Stimulated activated CD4-positive, alpha-beta T cell treated with anti-CD3 and anti-CD28 coated beads, TNF-alpha, amount 100 ng/mL, for 24 hours (primary cell): Measurements from ENCODE around the gene CKAP4.

Experiments
- DNase-seq, 3 experiments: peaks; one replicate each; pipeline ENCODE4 v3.0.0-alpha.2; 2020; ENCODE audit warnings: low read depth in 3 of 3

CKAP4 gene

GRCh38 chr12:106274575-106275121 lies 26.8 kb upstream of the CKAP4 start:
- DNase-seq, result no peak

- no peak for DNase-seq
Observed at GRCh38 chr12:106274012-106274411, 26.2 kb upstream of the CKAP4 start.

GRCh38 chr12:106273491-106273890 lies 25.7 kb upstream of the CKAP4 start:
- no peak for DNase-seq

- DNase-seq, result no peak
Observed at GRCh38 chr12:106271575-106272505, 24.0 kb upstream of the CKAP4 start.

- no peak for DNase-seq
Observed at GRCh38 chr12:106269150-106269771, 21.4 kb upstream of the CKAP4 start.

- no peak for DNase-seq
Observed at GRCh38 chr12:106267535-106267934, 19.7 kb upstream of the CKAP4 start.

- no peak for DNase-seq
Observed at GRCh38 chr12:106265116-106265515, 17.3 kb upstream of the CKAP4 start.

- DNase-seq, result no peak
Observed at GRCh38 chr12:106258935-106259334, 11.1 kb upstream of the CKAP4 start.

- no peak for DNase-seq
Observed at GRCh38 chr12:106258226-106258625, 10.4 kb upstream of the CKAP4 start.

GRCh38 chr12:106256524-106256923 lies 8.7 kb upstream of the CKAP4 start:
- no peak for DNase-seq

- DNase-seq, result no peak
Observed at GRCh38 chr12:106255952-106256351, 8.1 kb upstream of the CKAP4 start.

- no peak for DNase-seq
Observed at GRCh38 chr12:106255493-106255892, 7.7 kb upstream of the CKAP4 start.

- no peak for DNase-seq
Observed at GRCh38 chr12:106254724-106255123, 6.9 kb upstream of the CKAP4 start.

GRCh38 chr12:106251631-106252455 lies 4.0 kb upstream of the CKAP4 start:
- DNase-seq, result no peak

GRCh38 chr12:106249411-106250135 lies 1.8 kb upstream of the CKAP4 start:
- DNase-seq, result no peak

GRCh38 chr12:106248846-106249371 lies 1.1 kb upstream of the CKAP4 start:
- DNase-seq, result peak in 1 of 3 experiments; percentile 26

- DNase-seq, result peak in 1 of 3 experiments; percentile 19
Observed at GRCh38 chr12:106248312-106248845, 559 bp upstream of the CKAP4 start.

- peak in 2 of 3 experiments; percentile 24 to 44 for DNase-seq
Observed at GRCh38 chr12:106246891-106247673, 738 bp downstream of the CKAP4 start.

- DNase-seq, result no peak
Observed at GRCh38 chr12:106245767-106246166, 2.1 kb downstream of the CKAP4 start.

GRCh38 chr12:106243620-106244019 lies 4.2 kb downstream of the CKAP4 start:
- DNase-seq, result no peak
